C4-2B (cell line): ENCODE data around the gene ZNF286A.

ENCODE experiments used
- ZFX ChIP-seq: fragments of 450-650 bp; IDR thresholded peaks from 2 replicates; pipeline ENCODE4 v1.6.1; 2017
- TF ChIP-seq, protein P1 (sequence below): fragments of 450-650 bp; conservative IDR thresholded peaks from 2 replicates; pipeline ENCODE4 v1.5.1; 2017; ENCODE audit warnings: mild to moderate bottlenecking

DNA sequence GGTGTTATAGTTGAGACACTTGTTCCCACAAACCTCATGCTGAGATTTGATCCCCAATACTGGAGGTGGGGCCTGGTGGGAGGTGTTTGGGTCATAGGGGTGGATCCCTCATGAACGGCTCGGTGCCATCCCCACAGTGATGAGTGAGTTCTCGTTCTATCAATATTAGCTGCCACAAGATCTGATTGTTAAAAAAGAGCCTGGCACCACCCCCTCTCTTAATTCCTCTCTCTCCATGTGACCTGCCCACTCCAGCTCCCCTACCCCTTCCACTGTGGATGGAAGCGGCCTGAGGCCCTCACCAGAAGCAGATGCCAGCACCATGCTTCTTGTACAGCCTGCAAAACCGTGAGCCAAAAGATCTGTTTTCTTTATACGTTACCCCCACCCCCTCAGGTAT is 46.6 kb upstream of the ZNF286A start:
- TF ChIP-seq, protein P1, sequence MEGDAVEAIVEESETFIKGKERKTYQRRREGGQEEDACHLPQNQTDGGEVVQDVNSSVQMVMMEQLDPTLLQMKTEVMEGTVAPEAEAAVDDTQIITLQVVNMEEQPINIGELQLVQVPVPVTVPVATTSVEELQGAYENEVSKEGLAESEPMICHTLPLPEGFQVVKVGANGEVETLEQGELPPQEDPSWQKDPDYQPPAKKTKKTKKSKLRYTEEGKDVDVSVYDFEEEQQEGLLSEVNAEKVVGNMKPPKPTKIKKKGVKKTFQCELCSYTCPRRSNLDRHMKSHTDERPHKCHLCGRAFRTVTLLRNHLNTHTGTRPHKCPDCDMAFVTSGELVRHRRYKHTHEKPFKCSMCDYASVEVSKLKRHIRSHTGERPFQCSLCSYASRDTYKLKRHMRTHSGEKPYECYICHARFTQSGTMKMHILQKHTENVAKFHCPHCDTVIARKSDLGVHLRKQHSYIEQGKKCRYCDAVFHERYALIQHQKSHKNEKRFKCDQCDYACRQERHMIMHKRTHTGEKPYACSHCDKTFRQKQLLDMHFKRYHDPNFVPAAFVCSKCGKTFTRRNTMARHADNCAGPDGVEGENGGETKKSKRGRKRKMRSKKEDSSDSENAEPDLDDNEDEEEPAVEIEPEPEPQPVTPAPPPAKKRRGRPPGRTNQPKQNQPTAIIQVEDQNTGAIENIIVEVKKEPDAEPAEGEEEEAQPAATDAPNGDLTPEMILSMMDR: no peak
- TF ChIP-seq ZFX: no peak
